Stimulated activated CD8-positive, alpha-beta memory T cell treated with anti-CD3 and anti-CD28 coated beads, Interleukin-12 subunit alpha, Interleukin-12 subunit beta, amount 100 ng/mL, for 1 hour (primary cell): ENCODE data around the gene DPM1.
A peak's percentile ranks its signal among the peaks of the same experiment; 100 is the strongest.
"Not testable (repeated sequence)": the region's sequence is repeated elsewhere in the genome, so short reads cannot be mapped to it uniquely, and the experiment has no call there.

Source experiments
- DNase-seq: peaks from one replicate; pipeline ENCODE4 v3.0.0-alpha.2; 2020; ENCODE audit warnings: low read depth

Gene DPM1

DNA sequence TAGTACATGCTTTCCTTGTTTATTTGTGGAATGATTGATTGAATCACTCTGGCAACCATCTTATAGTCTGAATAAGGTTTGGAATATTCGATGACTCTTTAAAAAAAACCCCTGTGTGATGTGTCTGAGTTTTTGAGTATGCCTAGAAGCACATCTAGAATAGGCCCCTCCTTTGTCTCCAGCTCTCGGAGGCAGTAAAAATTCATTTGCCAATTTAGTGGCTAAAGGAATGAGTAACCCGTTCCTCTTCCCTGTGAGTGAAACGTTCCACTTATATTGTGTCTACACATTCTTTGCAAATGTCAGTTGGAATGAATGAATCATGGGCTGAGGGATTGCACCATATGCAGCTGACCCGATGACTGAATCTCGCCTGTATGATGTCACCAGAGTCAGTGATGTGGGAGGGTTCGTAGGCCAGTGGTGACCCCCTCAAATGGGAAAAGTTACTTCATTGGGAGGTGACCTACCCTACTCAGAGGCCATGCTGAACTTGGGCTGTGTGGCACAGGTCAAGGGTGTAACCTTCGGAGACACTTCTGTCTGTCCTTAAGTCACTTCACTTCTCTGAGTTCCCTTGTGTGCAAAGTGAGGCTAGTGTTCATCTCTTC, 21.8 kb upstream of the DPM1 start:
- no peak for DNase-seq

- DNase-seq, result not testable (repeated sequence)
Measured at GRCh38 chr20:50978533-50978932, 20.2 kb upstream of the DPM1 start.

DNA sequence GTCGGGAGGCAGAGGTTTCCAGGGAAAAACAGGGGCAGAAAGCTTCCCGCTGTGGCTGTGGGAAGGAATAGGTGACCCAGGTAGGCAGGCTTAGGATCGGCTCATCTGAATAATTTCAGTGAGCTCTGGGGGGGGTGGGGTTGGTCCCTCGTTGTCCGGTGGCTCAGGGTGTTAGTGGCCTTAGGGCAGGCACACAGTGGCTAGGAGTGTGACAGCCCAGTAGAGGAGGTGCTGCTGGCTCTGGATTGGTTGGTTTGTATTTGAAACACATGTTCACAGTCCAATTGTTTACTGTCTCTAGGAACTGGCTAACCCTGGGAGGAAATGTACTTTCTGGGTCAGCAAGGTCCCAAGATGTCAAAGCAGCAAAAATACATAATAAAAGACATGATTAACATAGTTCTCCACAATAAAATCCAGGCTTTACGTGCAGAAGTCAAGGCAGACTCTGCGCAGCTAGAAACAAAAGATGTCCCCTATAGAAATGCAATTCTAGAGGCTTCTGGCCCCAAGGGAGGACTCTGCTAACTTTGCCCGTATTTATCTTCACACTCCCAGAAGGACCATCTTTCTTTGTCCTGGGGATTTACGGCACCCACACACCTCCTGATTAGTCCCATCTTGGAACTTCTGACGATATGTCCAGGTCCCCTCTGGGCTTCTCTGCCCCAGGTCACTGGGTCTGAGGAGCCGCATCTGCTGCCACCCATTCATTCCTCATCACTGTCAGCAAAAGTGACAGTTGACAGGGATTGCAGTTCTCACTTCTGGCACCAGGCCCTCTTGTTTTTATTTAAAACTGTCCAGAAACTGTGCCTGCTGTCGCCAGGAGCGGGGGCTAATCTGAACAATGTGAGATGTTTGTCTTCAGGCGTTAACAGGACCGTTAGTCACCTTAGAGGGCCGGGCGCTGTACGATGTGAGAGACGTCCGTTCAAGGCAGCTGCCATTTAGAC, 19.0 kb upstream of the DPM1 start:
- no peak for DNase-seq

GRCh38 chr20:50975701-50976330, 17.5 kb upstream of the DPM1 start:
- no peak for DNase-seq

- DNase-seq, result no peak
Measured at GRCh38 chr20:50969912-50970311, 11.6 kb upstream of the DPM1 start.

DNA sequence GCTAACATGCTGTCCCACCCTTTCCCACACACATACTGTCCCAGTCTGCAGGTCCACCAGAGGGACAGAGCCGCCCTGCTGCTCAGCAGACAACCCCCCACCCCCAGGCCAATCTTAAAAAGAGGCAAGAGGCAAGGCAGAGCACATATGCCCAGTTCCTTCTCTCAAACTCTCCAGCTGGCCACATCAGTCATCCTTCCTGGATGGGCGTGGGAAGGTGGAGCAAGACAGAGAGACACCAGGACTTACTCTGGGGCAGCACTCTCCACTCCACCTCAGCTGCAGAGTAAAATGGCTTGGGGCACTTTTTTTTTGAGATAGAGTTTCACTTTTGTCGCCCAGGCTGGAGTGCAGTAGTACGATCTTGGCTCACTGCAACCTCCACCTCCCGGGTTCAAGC, 11.1 kb upstream of the DPM1 start:
- DNase-seq, result no peak

DNA sequence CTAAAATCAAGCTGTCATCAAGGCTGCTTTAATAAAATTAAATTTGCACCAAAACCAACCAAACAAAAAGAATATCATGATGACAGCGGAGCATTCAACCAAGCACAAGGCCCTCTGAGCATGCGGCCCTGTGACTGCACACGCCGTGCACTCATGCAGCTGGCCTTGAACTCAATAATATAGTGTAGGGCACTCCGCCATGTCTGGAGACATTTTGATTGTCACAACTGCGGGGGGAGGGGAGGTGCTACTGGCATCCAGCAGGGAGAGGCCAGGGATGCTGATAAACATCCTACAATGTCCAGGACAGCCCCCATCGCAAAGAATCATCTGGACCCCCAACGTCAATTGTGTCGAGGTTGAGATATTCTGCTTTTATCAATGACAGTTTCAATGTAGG, 10.0 kb upstream of the DPM1 start:
- DNase-seq, result no peak

GRCh38 chr20:50967586-50967985, 9.3 kb upstream of the DPM1 start:
- no peak for DNase-seq

DNA sequence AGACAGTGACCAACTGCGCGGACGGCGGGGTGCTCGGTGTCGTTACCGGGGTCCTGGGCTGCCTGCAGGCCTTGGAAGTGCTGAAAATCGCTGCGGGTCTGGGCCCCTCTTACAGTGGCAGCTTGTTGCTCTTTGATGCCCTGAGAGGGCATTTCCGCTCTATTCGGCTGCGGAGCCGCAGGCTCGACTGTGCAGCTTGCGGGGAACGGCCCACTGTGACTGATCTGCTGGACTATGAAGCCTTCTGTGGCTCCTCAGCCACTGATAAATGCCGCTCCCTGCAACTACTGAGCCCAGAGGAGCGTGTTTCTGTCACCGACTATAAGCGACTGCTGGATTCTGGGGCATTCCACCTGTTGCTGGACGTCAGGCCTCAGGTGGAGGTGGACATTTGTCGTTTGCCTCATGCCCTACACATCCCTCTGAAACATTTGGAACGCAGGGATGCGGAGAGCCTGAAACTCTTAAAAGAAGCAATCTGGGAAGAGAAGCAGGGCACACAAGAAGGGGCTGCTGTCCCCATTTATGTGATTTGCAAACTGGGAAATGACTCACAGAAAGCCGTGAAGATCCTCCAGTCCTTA, 1.3 kb upstream of the DPM1 start:
- no peak for DNase-seq

DNA sequence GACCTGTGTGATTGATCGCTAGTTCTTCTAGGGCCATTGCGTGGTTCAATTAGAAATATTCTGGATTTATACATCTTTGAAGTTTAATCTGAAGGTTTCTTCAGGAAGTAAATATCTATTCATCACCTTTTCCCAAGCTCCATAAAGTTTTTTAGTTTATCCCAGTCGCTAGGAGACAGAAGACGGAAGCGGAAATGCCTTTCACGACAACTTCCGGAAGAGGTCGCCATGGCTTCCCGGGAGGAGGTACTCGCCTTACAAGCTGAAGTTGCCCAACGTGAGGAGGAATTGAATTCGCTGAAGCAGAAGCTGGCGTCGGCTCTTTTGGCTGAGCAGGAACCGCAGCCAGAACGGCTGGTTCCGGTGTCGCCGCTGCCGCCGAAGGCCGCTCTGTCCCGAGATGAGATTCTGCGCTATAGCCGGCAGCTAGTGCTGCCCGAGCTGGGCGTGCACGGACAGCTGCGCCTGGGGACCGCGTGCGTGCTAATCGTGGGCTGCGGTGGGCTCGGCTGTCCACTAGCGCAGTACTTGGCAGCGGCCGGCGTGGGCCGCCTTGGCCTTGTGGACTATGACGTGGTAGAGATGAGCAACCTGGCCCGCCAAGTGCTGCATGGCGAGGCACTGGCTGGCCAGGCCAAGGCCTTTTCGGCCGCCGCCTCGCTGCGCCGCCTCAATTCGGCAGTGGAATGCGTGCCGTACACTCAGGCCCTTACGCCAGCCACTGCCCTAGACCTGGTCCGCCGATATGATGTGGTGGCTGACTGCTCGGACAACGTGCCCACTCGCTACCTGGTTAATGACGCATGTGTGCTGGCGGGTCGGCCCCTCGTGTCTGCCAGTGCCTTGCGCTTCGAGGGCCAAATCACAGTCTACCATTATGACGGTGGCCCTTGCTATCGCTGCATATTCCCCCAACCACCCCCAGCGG, 547 bp upstream of the DPM1 start, which contains the start of gene MOCS3:
MOCS3 (plus strand) TSS at position 204 of the 928 bp plus-strand sequence; CDS start at position 229, 25 bp downstream.
- DNase-seq, result peak; percentile 75

DNA sequence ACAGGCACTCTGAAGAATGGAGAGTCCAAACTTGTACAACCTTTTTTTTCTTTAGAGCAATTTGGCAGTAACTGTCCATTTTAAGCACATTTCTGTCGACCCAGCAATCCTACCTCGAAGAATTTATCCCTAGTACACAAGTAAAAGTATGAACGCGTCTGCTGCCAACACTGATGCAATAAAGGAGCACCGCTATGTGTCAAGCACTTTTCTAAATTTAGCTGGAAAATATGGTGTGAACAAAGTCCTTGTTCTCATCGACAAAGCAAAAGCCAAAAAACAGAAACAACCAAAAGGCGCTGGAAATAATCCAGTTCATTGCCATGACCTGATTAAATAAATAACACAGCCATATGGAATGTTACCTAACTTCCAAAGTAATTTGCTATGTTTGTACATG, 1.1 kb downstream of the DPM1 start:
- no peak for DNase-seq

- DNase-seq, result no peak
Measured at GRCh38 chr20:50953821-50954220, 4.5 kb downstream of the DPM1 start.

- DNase-seq, result no peak
Measured at GRCh38 chr20:50953196-50953595, 5.1 kb downstream of the DPM1 start.

GRCh38 chr20:50948132-50948785, 10.1 kb downstream of the DPM1 start:
- no peak for DNase-seq

DNA sequence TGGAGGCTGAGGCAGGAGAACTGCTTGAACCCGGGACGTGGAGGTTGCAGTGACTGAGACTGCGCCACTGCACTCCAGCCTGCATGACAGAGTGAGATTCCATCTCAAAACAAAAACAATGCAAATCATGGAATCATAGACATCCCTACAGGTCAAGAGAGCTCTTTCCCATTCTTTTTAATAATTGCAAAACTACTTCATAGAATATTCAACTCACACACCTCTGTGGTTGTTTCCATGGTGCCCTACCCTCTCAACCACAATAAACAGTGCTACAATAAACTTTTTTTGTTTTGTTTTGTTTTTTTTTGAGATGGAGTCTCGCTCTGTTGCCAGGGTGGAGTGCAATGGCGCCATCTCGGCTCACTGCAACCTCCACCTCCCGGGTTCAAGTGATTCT, 15.3 kb downstream of the DPM1 start:
- no peak for DNase-seq

GRCh38 chr20:50933589-50933988, 24.7 kb downstream of the DPM1 start:
- no peak for DNase-seq

DNA sequence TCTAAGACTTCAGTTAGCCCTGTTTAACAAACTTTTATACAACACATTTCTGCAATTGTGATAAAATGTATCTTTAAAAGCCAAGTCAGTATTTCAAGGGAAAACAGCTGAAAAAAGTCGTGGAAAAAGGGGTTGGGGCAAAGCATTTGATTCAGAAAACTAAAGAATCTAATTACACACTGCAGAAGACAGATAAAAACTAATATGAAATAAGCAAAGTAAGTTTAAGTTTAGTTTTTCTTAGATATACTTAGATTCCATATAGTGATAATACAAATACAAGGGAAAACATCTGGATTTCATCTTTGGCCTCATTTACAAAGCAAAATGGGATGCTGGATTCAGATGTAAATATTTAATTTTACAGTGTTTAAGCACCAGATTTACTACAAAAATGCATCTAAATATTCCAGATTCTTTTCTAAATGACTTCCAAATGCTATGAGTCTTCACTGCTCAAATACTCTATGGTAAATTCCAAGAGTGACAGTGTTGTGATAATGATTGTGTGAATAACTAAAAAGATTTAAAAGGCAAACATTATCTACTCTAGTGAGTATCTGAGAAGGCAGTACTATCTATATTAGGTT, 25.5 kb downstream of the DPM1 start:
- no peak for DNase-seq

- DNase-seq, result no peak
Measured at GRCh38 chr20:50932016-50932485, 26.3 kb downstream of the DPM1 start.

- DNase-seq, result peak; percentile 79
Measured at GRCh38 chr20:50931306-50932015, 26.9 kb downstream of the DPM1 start, which contains the start of gene ADNP. Gene ADNP (minus strand): TSS chr20:50931437. CDS start chr20:50903996, 27,441 bp downstream.

- no peak for DNase-seq
Measured at GRCh38 chr20:50930976-50931305, 27.4 kb downstream of the DPM1 start.
